OCI-LY1 (cell line): ENCODE measurements around the gene IFNAR2.

ENCODE experiments used
- EZH2 ChIP-seq: fragments of 200-600 bp; sonication (generic), shearing (Covaris generic); IDR thresholded peaks from 2 replicates; pipeline ENCODE4 v1.8.0; 2017; ENCODE audit warnings: borderline replicate concordance, mixed run types, mild to moderate bottlenecking, antibody characterized with exemption, low read length, moderate library complexity, mixed read lengths
- TF ChIP-seq, protein P1 (sequence below): fragments of 200-600 bp; sonication (generic), shearing (Covaris generic); IDR thresholded peaks from 2 replicates; pipeline ENCODE4 v1.5.1; 2017; ENCODE audit warnings: mild to moderate bottlenecking, antibody characterized with exemption, low read length, moderate library complexity, mixed read lengths

DNA sequence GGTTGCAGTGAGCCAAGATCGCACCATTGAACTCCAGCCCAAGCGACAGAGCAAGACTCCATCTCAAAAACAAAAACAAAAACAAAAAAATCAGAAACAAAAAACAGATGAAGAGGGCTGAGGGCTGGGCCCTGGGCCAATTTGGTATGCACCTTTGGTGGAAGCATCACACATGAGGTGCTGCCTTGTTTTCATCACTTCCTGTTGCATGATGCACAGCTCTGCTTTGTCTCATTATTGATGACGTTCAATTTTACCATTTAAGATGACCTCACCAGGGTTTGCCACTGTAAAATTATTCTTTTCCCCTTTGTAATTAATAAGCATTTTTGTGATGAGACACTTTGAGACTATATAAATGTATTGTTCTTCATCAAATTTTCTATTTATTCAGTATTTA is 9.8 kb upstream of the IFNAR2 start:
- TF ChIP-seq, protein P1, sequence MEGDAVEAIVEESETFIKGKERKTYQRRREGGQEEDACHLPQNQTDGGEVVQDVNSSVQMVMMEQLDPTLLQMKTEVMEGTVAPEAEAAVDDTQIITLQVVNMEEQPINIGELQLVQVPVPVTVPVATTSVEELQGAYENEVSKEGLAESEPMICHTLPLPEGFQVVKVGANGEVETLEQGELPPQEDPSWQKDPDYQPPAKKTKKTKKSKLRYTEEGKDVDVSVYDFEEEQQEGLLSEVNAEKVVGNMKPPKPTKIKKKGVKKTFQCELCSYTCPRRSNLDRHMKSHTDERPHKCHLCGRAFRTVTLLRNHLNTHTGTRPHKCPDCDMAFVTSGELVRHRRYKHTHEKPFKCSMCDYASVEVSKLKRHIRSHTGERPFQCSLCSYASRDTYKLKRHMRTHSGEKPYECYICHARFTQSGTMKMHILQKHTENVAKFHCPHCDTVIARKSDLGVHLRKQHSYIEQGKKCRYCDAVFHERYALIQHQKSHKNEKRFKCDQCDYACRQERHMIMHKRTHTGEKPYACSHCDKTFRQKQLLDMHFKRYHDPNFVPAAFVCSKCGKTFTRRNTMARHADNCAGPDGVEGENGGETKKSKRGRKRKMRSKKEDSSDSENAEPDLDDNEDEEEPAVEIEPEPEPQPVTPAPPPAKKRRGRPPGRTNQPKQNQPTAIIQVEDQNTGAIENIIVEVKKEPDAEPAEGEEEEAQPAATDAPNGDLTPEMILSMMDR: no peak
- no peak for TF ChIP-seq EZH2
